Gastroesophageal sphincter (tissue), 3 donors: ENCODE data around the gene SKOR2.

ENCODE experiments used
- POLR2AphosphoS5 ChIP-seq: sonication (generic); formaldehyde crosslinking; IDR thresholded peaks from one replicate; pipeline ENCODE4 v1.6.1; 2017; ENCODE audit warnings: antibody characterized with exemption
- TF ChIP-seq, protein P1 (sequence below), 4 experiments: fragments of 200-600 bp in 2 of 4; fragments of 450-650 bp in 2 of 4; sonication (generic) in 1 of 4; IDR thresholded peaks; one replicate each; pipeline ENCODE4 v1.5.1; 2017 to 2019; ENCODE audit warnings: antibody characterized with exemption in 4 of 4, mild to moderate bottlenecking in 2 of 4, moderate library complexity in 2 of 4

DNA sequence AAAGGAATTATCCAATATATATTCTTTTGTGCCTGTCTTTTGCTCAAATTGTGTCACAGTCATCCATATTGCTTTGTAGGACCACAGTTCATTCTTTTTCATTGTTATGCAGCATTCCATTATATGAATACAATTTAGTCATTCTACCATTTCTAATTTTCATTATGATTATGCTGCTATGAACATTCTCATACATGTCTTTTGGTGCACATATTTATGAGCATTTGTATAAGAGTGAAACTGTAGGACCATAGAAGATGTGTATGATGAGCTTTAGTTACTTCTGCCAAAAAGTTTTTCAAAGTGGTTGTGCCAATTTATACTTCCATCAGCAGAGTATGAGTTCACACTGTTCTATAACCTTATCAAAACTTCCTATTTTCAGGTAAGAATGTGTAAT, 83.0 kb downstream of the SKOR2 start:
- TF ChIP-seq, protein P1, sequence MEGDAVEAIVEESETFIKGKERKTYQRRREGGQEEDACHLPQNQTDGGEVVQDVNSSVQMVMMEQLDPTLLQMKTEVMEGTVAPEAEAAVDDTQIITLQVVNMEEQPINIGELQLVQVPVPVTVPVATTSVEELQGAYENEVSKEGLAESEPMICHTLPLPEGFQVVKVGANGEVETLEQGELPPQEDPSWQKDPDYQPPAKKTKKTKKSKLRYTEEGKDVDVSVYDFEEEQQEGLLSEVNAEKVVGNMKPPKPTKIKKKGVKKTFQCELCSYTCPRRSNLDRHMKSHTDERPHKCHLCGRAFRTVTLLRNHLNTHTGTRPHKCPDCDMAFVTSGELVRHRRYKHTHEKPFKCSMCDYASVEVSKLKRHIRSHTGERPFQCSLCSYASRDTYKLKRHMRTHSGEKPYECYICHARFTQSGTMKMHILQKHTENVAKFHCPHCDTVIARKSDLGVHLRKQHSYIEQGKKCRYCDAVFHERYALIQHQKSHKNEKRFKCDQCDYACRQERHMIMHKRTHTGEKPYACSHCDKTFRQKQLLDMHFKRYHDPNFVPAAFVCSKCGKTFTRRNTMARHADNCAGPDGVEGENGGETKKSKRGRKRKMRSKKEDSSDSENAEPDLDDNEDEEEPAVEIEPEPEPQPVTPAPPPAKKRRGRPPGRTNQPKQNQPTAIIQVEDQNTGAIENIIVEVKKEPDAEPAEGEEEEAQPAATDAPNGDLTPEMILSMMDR (IDR thresholded peaks at IDR 0.05): no peak
- no peak for TF ChIP-seq POLR2AphosphoS5
